KG1 (cell line): ENCODE data around the gene GADD45G.

ENCODE experiments used
- DNase-seq: peaks from one replicate; lab custom pipeline; 2025; lab: John Stamatoyannopoulos, UW

The GADD45G gene

DNA sequence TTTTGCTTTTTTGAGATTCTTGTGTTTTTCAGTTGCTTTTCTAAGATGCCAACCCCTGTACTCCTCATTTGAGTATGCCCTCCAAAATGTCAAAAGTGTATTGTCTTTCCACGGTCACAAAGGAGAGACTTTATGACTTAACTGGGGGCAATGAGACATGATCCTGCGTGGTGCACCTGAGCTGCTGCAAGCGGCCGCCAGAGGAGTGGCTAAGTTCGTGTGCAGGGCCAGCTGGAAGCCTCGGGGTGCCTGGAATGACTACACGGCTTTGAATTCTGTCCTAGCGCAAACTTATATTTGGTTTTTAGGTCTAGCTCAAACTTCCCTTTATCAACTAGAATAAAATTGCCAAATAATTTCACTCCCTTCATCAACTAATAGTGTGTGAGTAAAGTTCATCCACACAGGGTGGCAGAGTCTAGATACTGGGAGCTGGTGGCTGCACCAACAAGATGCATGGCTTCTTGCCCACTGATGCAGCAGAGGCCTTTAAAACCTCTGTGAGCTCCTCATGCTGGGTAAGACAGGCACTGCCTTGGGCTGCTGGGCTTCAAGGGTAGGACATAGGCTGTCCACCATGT lies 4.7 kb downstream of the GADD45G start:
- DNase-seq = no peak

DNA sequence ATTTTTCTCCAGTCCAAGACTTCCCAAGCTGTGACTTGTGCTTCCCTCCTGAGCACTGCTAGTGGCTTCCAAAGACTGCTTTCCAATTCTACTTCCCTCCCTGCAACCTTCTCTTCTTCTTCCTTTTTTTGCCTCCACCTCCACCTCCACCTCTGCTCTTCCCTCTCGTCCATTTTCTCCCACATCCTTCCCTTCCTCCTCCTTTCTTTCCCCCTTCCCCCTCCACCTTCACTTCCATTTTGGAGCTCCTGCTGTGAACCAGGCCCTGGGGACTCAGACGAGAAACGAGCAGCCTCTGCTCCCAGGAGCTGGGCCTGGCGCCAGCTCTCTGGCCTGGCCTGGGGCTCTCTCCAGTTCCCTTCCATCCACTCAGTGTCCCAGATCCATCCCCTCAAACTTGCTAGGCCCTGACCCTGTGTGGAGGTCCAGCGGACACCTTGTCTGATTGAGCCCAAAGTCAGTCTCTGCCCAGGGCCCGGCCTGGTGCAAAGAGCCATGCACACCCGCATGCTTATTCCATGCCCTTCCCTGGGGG lies 5.6 kb downstream of the GADD45G start:
- DNase-seq = no peak

DNA sequence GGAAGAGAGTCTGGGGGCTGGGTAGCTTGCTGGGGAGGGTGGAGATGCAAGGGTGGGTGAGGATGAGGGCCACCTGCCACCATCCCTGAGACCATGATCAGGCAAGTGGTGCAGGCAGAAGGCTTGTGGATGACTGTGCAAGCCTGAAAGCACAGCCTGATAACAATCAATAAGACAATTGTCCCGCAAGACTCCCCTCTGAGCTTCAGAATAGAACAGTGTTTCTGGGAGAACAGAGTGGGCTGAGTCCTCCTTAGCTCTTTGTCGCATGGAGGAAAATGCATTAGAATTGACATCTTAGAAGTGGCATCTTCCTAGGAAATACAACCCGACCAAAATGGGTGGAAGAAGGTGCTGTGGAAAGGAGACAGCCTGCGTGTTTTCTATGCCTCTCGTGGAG lies 6.6 kb downstream of the GADD45G start:
- no peak for DNase-seq

DNA sequence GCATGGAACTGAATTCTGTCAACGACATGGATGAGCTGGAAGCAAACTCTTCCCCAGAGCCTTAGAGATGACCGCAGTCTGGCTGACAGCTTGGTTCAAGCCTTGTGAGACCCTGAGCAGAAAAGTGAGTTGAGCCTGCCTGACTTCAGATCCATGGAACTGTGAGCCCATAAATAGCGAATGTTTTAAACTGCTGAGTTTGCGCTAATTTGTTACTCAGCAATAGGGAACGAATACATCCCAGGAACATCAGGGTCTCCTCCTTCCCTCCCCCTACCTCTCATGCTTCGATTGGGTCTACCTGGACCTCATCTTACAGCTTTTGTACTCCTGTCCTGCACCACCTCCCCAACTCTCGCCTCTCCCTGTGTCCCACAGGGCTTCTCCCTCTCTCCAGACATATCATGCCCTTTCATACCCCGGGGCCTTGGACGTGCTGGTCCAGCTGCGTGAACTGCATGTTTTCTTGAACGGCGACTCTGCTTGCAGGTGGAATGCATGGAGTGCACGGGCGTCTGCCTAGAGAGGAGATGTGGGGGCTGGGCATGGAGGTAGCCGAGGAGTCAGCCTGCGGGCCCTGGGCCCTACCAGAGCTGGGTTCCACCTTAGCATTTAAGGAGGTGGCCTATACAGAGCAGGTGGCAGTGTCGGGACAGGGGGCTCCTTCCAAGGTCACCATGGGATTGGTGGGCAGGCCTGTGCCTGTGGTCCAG lies 7.9 kb downstream of the GADD45G start:
- no peak for DNase-seq

DNA sequence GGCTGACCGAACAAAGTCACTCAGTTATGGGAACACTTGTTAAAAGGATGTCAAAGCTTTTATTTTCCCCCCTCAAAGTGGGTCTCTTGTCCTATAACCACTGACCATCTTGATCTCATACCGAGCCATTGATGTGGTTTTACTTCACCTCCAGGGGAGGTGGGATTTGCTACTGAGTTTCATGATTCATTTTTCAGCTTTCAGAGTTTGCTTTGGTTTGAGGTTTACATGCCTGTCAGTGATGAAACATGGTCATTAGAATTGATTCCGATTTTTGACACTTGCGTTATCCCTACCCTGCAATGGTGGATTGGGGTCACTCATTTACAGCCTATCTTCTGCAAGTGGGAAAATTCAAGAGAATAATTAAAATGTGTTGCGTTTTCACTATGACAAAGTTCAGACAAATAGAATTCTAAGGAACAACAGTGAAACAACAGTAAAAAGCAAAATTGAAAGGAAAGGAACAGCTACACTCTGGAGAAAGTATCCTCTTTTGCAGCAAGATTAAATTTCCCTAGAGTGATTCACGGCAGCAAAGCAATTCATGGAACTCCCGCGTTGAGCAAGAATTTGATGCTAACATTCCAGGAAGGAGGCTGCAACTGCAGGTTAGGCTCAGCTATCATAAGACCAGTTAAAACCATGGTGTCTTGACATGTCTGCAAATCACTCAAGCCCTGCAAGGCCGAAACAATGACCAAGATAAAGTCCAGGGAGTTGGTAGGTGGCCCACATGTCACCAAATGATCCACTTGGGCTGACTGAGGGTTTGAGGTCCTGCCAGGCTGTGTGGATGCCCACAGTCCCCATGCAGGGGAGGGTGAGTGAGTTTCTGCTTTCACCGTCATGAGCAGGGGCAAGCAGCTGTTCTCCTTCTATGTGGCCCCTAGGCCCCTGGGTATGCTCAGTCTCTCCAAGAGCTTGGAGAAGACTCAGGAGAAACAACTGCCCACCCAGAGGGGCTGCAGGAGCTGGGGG lies 9.4 kb downstream of the GADD45G start:
- DNase-seq = no peak

DNA sequence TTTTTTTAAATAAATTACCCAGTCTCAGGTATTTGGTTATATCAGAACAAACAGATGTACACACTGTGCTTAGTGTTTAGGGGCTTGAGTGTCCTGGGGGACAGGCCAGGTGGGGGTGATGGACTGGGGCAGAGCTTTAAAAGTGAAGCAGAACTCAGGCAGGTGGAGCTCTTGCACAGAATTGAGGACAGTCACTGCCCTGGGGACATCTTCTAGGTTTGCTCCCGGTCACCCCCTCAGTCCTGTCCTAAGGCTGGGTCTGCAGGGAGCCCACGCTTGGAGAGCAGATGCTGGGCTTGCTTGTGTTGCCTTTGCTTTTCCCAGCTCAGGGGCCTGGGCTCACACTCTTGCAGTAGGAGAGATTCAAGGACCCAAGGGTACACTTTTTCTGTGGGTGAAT lies 10.8 kb downstream of the GADD45G start:
- no peak for DNase-seq

DNA sequence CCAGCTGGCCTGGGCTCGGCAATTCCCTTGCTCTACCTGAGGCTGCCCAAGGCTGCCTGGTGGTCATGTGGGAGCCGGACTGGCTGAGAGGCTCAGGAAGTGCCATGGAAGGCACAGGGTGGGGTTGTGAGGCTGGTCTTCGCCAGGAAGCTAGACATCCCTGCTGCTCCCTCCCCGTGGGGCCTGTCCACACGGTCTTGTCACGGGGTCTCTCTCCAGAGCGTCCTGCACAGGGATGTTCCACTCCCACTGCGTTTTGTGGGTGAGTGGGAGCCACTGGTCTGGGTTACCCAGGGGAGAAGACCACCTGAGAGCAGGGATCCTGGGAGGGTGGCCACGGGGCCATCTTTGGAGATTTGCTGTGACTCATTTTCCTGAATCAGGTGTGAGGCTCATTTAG lies 11.6 kb downstream of the GADD45G start:
- DNase-seq = no peak

DNA sequence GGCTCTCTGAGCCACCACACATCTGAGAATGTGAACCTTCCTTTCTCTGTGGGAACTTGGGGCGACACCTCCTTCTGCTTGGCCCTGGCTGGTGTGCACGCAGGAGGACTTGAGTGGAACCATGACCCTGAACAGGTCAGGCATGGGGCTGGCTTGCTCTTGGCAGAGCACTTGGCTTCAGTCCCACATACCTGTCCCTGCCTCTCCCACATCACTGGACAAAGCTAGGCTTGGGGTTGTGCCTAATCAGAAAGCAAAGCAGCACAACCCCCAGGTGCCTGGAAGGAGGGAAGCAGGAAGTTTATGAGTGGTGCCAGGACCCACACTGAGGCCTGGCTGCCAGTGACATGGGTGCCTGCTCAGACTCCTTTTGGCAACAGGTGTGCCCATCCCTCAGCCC lies 13.2 kb downstream of the GADD45G start:
- DNase-seq = no peak

DNA sequence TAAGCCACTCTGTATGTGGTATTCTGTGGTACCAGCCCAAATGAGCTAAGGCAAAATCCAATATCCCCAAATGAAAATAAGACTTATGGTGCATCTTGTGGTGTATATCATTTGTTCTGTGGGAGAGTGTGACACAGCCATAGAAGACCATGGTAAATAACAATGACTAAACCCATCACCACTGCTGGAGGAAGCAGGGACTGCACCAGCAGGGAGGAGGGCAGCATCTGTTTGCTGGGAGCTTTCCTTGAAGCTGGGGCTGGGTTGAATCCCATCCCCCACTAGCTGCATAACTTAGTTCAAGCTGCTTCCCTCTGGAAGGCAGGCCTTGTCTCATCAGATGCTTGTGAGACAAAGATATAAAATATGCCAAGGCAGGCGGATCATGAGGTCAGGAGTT lies 14.2 kb downstream of the GADD45G start:
- no peak for DNase-seq

DNA sequence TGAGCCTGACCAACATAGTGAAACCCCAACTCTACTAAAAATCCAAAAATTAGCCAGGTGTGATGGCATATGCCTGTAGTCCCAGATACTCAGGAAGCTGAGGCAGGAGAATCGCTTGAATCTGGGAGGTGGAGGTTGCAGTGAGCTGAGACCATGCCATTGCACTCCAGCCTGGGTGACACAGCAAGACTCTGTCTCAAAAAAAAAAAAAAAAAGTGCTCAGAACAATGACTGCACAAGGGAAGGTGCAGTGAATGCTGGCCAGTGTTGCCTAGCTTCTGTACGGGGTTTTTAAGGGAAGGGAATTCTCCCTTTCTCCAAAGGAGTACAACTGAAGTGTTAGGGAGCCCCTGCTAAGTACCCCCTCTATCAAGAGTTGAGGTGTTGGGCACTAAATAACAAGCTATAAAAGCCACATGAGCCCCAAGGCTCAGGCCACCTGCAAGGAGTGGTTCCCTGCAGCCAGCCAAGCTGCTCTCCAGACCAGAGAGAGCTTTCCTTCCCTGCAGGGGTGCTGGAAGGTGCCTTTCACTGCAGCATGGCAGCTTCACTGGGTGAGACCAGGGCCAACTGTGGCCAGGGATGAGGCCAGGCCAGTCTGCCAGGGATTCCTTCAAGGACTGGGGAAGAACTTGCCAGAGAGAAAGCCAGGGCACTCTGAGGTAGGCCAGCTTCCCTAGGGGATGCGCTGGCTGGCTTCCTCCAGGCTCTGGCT lies 14.8 kb downstream of the GADD45G start:
- DNase-seq = no peak

DNA sequence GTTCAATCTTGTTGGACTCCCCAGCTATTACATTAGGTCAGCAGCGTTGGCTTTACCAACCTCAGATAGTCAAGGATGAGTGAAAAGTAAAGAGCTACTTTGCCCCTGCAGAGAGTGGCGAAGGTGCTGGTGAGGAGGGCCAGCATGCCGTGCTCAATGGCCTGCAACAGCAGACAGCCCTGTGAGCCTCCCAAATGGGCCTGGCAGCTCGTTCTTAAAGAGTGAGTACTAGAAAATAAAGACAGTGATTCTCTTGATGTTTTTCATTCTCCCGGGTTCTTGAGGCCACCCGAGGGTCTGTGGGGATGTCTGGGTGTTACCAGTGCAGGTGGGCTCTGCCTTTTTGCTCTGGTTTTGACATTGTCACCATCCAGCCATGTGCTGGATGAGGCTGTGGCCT lies 16.2 kb downstream of the GADD45G start:
- no peak for DNase-seq

DNA sequence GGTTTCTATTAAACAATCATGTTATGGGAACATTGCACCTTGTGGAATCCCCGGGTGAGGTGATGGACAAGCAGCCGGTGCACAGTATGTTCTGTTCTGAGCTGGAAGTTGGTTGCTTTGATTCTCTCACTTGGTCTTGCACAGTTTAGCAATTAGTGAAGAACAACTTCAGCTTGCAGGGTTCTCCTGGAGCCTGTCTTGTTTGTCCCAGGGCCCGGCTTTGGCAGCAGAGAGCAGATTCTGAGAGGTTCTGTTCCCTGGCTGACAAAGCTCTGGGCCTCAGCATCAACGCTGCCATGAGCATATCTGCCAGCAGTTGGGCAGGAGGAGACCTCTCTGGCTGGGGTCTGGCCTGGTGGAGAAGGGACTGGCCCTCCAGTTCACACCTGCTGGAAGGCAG lies 16.9 kb downstream of the GADD45G start:
- DNase-seq = no peak

DNA sequence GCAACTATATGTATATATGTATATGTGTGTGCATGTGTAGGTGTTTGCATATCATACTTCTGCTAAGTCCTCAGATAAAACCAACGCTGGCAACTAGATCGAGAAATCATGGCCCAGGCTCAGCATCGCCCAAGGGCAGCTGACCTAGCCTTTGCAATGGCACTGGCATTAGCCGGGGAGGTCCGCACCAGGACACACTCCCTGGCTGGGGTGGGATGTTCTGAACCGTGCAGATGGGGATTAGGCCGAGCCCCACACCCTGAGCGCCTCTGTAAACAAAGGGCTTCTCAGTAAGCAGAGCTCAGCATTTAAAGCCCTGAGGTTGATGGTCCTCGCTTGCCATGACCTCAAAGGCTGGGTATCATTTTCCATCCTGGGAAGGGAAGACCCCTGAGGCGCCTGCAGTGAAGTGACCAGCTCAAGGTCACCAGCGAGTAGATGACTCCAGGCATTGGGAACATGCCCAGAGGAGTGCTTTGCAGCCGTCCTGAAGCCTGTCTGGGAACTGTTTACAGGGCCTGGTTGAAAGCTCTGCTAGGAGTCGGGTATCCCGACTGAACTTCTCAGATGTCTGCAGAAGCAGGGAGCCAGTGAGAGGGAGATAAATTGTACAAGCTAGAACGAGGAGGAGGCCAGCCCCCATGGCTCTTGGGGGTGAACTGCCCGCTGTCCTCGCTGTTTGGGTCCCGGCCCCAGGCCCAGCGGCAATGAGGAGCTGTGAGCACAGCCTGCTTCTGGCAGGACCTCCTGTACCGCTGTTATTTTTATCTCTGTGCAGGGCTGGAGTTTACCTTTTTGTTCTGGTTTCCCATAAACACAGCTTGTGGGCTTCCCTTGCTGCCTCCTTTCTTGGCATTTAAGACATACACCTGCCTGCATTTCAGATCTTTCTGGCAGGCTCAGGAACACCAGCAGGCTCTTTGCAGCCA lies 18.4 kb downstream of the GADD45G start:
- no peak for DNase-seq

DNA sequence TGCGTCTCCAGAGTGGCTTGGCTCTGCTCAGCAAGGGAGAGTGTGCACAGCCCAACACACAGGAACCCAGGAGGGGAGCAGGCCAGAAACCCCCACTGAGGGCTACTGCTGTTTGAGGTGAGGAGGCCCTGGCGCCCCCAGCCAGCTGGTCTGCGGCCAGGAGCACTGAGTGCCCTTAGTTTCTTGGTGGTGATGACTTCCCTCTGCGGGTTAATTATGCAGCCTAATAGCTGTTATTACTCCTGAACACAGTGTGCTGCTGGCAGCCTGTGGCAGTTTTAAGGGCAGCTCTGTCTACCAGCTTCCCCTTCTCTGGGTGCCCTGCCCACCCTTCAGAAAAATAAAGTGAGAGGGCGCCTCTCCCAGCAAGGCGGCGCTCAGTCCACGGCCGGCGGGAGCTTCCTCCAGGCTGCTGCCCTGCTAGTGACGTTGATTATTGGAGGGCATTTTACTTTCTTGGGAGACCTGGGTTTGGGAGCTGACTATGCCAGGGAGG lies 19.2 kb downstream of the GADD45G start:
- DNase-seq = no peak

DNA sequence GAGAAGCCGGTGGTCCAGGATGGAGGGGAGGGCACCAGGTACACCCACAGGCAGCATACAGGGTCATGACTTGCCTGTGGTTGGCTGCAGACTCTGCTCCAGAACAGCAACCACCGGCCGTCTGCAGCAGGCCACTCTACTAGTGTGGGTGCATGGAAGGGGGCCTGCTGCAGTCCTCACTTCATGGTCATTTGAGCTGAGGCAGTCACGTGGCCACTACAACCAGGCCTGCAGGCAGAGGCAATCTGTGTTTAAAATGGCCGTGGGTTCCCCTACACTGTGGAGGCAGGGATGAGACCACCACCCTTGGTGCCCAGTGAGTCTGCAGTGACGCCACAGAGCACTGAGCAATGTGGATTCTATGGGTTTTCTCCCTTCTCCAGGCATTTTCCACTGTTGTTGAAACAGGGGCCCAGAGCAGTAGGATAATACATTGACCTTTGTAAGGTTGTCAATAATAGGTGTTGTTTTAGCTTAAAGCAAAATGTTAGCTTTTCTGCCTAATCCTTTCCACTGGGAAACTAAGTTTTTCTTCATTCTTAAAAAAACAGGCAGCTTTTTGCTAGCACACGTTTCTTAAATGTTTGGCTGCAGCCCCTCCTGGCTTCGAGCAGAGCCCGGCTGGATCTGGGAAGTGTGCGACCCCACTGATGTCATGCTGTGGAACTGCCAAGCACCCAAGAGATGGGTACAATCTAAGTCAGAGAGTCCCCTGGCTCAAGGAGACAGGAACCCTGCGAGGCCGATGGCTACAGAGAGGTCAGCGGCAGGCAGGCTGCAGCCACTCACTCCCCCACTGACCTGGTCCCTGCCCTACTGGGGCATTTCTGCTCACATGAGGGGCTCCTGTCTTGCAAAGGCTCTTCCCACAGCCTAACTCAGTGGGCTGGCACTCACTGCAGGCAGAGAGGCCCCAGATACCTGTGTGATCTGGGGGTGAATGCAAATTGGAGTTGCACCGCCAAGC lies 21.2 kb downstream of the GADD45G start:
- DNase-seq = no peak

DNA sequence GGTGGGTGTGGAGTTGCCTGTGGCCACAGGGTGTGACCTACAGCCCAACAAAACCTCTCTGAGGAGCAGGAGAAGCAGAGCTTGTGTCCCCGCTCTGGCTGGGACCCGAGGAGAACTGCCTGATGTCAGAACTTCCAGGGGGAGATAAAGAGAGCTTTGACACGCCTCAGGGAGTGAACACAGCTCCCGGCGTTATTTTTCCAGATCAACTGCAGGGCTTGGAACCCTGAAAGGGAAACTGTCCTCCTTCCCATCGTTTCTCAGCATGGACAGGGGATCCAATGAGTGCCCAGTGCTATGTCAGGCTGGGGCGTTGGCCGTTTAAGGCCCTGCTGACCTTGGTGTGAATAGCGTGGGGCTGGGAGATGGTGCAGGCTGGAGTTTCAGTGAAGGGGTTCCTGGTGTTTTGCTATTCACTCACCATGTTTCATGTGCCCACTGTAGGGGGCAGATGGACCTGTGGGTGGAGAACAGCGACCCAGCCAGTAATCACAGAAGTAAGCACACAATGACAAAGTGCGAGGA lies 22.0 kb downstream of the GADD45G start:
- DNase-seq = no peak

DNA sequence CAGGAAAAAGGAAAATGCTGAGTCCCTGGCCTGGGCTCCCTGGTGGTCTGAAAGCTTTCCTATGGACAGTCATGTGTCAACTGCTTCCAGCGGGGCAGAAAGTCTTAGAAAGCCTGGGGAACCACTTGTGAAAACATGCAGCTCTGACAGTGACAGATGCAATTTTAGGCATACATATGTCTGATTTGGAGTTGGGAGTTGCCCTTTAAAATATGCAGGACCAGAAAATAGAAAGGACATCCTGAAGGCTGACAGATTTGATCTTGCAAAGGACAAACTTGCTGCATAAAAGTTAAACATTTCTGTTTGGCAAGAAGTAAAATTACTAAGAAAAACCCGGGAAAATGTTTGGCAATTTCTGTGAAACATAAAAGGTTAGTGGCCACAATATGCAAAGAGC lies 23.8 kb downstream of the GADD45G start:
- DNase-seq = no peak

DNA sequence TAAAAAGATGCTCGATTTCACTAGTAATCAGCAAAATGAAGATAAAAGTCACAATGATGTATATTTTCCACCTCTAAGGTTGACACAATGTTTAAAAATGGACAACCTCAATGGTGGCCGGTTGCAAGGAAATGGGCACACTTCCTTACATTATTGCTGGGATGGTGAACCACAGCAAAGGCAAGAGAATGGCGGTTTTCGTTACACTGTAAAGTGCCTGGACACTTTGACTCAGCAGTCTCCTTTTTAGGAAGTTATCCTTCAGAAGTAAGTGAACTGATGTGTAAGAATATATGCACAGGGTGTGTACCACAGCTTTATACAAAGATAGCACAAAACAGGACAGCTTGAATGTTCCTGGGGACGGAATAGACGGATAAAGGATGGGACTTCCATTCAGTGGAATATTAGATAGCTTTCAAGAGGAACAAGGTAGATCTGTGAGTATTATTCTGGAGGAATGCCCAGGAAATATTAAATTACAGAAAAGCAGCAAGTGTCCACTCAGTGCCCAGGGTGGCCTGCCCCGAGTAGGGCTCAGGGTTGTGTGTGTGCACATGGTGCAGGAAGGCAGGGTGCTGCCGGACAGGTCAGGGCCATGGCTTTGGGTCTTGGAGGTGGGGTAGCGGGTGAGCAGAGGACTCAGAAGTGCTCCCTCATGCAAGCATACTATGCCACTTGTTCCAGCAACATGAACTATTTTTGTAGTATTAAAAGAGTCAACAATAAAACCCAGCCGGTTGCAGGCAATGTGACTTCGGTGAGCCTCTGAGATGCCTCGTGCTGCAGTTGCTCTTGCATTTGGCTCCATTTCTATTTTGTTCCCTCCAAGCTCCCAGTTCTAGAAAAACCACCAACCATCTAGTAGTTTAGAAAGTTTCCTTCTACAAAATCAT lies 24.5 kb downstream of the GADD45G start:
- DNase-seq = no peak
